ENCODE measurements around the gene NRG3.

Gene NRG3

GRCh38 chr10:82811621-82812020, 936.6 kb downstream of the NRG3 start:
- Histone ChIP-seq H3K4me3 (ENCODE audit: low read depth in 1 of 2, low read length in 2 of 2) (no peak overlapping the region), H3K36me3 (ENCODE audit: control insufficient read depth in 1 of 2, insufficient read depth in 2 of 2, low read length in 2 of 2) (no peaks in the 10 kb centered on the region), H3K9me3 (ENCODE audit: control insufficient read depth in 1 of 2, low read length in 2 of 2) (no peaks in the 10 kb centered on the region), H3K4me1 (ENCODE audit: control insufficient read depth in 1 of 2, insufficient read depth in 2 of 2, low read length in 2 of 2) (peaks cover 0 to 3% of the 10 kb centered on the region in 2 donors), H3K27ac (ENCODE audit: low read depth, low read length) (no peak overlapping the region), H3K9ac (ENCODE audit: low read depth in 1 of 2, low read length in 2 of 2) (no peak overlapping the region), H3K27me3 (ENCODE audit: control insufficient read depth in 1 of 2, insufficient read depth in 2 of 2, low read length in 2 of 2) (no peaks in the 10 kb centered on the region)

DNA sequence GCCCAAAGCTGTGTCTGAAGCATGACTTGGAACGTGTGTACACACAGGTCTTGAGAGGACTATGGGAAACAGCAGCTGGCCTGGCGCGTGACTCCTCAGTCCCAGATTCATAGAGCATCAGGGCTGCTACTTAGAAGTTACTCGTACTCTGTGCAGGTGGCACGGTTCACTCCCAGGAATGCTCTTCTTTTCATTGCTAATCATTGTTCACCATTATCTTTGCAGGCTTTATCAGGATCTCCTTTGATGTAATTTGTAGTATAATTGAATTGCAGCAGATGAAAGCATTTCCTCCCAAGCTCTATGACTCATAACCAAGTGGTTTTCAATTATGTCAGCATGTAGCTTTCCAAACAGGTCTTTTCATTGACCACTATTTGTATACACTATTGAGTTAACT, 938.9 kb downstream of the NRG3 start:
- Histone ChIP-seq H3K4me1 (ENCODE audit: control insufficient read depth in 1 of 2, insufficient read depth in 2 of 2, low read length in 2 of 2) (peaks cover 0 to 3% of the 10 kb centered on the region in 2 donors), H3K36me3 (ENCODE audit: control insufficient read depth in 1 of 2, insufficient read depth in 2 of 2, low read length in 2 of 2) (no peaks in the 10 kb centered on the region), H3K9ac (ENCODE audit: low read depth in 1 of 2, low read length in 2 of 2) (no peak overlapping the region), H3K9me3 (ENCODE audit: control insufficient read depth in 1 of 2, low read length in 2 of 2) (no peaks in the 10 kb centered on the region), H3K27me3 (ENCODE audit: control insufficient read depth in 1 of 2, insufficient read depth in 2 of 2, low read length in 2 of 2) (no peaks in the 10 kb centered on the region), H3K27ac (ENCODE audit: low read depth, low read length) (no peak overlapping the region), H3K4me3 (ENCODE audit: low read depth in 1 of 2, low read length in 2 of 2) (no peak overlapping the region)

- Histone ChIP-seq H3K27me3 (ENCODE audit: control insufficient read depth in 1 of 2, insufficient read depth in 2 of 2, low read length in 2 of 2) (no peaks in the 10 kb centered on the region), H3K4me1 (ENCODE audit: control insufficient read depth in 1 of 2, insufficient read depth in 2 of 2, low read length in 2 of 2) (peaks cover 0 to 3% of the 10 kb centered on the region in 2 donors), H3K9ac (ENCODE audit: low read depth in 1 of 2, low read length in 2 of 2) (no peak overlapping the region), H3K27ac (ENCODE audit: low read depth, low read length) (no peak overlapping the region), H3K4me3 (ENCODE audit: low read depth in 1 of 2, low read length in 2 of 2) (no peak overlapping the region), H3K36me3 (ENCODE audit: control insufficient read depth in 1 of 2, insufficient read depth in 2 of 2, low read length in 2 of 2) (no peaks in the 10 kb centered on the region), H3K9me3 (ENCODE audit: control insufficient read depth in 1 of 2, low read length in 2 of 2) (no peaks in the 10 kb centered on the region)
These were observed 939.6 kb downstream of the NRG3 start for GRCh38 chr10:82814635-82815034.

GRCh38 chr10:82815680-82816079, 940.7 kb downstream of the NRG3 start:
- no peak overlapping the region for H3K4me3 ChIP-seq (ENCODE audit: low read depth in 1 of 2, low read length in 2 of 2)
- no peaks in the 10 kb centered on the region for H3K9me3 ChIP-seq (ENCODE audit: control insufficient read depth in 1 of 2, low read length in 2 of 2)
- peaks cover 0 to 3% of the 10 kb centered on the region in 2 donors for H3K4me1 ChIP-seq (ENCODE audit: control insufficient read depth in 1 of 2, insufficient read depth in 2 of 2, low read length in 2 of 2)
- no peak overlapping the region for H3K9ac ChIP-seq (ENCODE audit: low read depth in 1 of 2, low read length in 2 of 2)
- no peak overlapping the region for H3K27ac ChIP-seq (ENCODE audit: low read depth, low read length)
- H3K27me3 ChIP-seq (ENCODE audit: control insufficient read depth in 1 of 2, insufficient read depth in 2 of 2, low read length in 2 of 2) = no peaks in the 10 kb centered on the region
- no peaks in the 10 kb centered on the region for H3K36me3 ChIP-seq (ENCODE audit: control insufficient read depth in 1 of 2, insufficient read depth in 2 of 2, low read length in 2 of 2)

DNA sequence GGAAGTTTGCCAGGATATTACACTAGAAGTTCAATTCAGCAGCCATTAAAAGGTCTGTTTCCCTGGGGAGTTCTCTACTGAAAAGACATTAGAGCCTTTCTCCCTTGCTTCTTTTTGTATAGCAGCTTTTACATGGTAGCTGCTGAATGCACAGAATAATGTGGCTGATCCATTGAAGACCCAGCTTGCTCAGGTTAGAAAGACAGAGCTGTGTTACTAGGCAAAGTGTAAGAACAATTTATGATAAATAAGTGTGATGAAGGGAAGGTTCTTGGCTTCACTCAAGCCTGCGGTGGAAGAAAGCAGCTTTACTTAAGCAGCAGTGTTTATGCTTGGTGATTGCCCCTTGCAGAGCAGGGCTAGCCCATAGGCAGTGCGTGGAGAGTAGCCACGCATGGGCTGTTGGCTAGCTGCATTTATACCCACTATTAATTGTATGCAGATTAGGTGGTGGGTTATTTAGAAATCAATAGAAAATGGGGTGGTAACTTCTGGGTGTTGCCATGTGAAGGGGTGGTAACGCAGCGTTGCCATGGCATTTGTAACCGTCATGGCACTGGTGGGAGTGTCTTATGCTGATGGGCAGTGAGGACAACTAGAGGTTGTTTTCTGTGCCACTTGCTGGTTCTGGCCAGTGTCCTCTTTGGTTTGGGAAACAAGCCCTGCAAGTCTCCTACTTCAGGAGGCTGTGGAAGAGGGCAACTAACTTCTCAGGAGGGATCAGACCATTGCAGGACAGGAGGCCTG, 942.9 kb downstream of the NRG3 start:
- Histone ChIP-seq H3K4me3 (ENCODE audit: low read depth in 1 of 2, low read length in 2 of 2) (no peak overlapping the region), H3K4me1 (ENCODE audit: control insufficient read depth in 1 of 2, insufficient read depth in 2 of 2, low read length in 2 of 2) (peaks cover 0 to 3% of the 10 kb centered on the region in 2 donors), H3K27ac (ENCODE audit: low read depth, low read length) (no peak overlapping the region), H3K9me3 (ENCODE audit: control insufficient read depth in 1 of 2, low read length in 2 of 2) (no peaks in the 10 kb centered on the region), H3K9ac (ENCODE audit: low read depth in 1 of 2, low read length in 2 of 2) (no peak overlapping the region), H3K27me3 (ENCODE audit: control insufficient read depth in 1 of 2, insufficient read depth in 2 of 2, low read length in 2 of 2) (no peaks in the 10 kb centered on the region), H3K36me3 (ENCODE audit: control insufficient read depth in 1 of 2, insufficient read depth in 2 of 2, low read length in 2 of 2) (no peaks in the 10 kb centered on the region)

DNA sequence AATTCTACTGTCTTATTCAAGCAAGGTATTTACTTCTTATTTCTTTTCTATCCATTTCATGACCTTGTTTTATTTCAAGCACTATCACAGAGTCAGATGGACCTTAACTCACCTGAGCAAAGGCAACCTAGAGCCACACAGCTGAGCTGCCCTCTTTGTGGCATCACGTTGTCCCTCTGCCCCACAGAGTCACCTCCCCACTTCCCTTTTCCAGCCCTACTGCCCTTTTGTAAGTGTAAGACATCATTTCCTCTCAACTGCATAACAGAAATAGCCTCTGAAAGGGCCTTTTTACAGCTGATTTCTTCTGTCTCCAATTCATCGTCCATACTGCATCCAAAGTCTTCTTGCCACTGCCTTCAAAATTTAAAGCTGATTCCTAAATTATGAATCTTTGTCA, 946.0 kb downstream of the NRG3 start:
- H3K36me3 ChIP-seq (ENCODE audit: control insufficient read depth in 1 of 2, insufficient read depth in 2 of 2, low read length in 2 of 2) = no peaks in the 10 kb centered on the region
- H3K9ac ChIP-seq (ENCODE audit: low read depth in 1 of 2, low read length in 2 of 2) = no peak overlapping the region
- no peak overlapping the region for H3K4me3 ChIP-seq (ENCODE audit: low read depth in 1 of 2, low read length in 2 of 2)
- no peaks in the 10 kb centered on the region for H3K9me3 ChIP-seq (ENCODE audit: control insufficient read depth in 1 of 2, low read length in 2 of 2)
- no peaks in the 10 kb centered on the region for H3K4me1 ChIP-seq (ENCODE audit: control insufficient read depth in 1 of 2, insufficient read depth in 2 of 2, low read length in 2 of 2)
- no peak overlapping the region for H3K27ac ChIP-seq (ENCODE audit: low read depth, low read length)
- H3K27me3 ChIP-seq (ENCODE audit: control insufficient read depth in 1 of 2, insufficient read depth in 2 of 2, low read length in 2 of 2) = no peaks in the 10 kb centered on the region

- Histone ChIP-seq H3K4me1 (ENCODE audit: control insufficient read depth in 1 of 2, insufficient read depth in 2 of 2, low read length in 2 of 2) (no peaks in the 10 kb centered on the region), H3K27me3 (ENCODE audit: control insufficient read depth in 1 of 2, insufficient read depth in 2 of 2, low read length in 2 of 2) (no peaks in the 10 kb centered on the region), H3K27ac (ENCODE audit: low read depth, low read length) (no peak overlapping the region)
These were observed 951.1 kb downstream of the NRG3 start for GRCh38 chr10:82826132-82826531.

DNA sequence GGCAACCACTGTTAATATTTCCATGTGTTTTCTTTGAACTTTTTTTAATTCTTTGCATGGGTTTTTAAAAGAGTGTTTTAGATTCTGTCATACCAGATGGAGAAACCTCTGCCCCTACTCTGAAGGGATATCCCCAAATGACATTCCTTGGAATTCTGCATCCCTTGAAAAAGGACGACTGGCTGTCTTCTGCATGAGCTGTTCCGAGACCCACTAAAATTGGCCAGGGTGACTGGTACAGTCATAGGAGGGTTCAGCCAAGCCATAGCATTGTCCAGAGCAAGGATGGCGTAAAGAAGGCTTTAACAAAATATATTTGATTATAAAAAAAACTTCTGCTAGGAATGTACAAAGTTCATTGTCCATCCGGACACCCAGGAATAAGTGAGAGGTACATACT, 952.9 kb downstream of the NRG3 start:
- no peaks in the 10 kb centered on the region for H3K27me3 ChIP-seq (ENCODE audit: control insufficient read depth in 1 of 2, insufficient read depth in 2 of 2, low read length in 2 of 2)
- H3K36me3 ChIP-seq (ENCODE audit: control insufficient read depth in 1 of 2, insufficient read depth in 2 of 2, low read length in 2 of 2) = no peaks in the 10 kb centered on the region
- no peak overlapping the region for H3K9ac ChIP-seq (ENCODE audit: low read depth in 1 of 2, low read length in 2 of 2)
- no peaks in the 10 kb centered on the region for H3K4me1 ChIP-seq (ENCODE audit: control insufficient read depth in 1 of 2, insufficient read depth in 2 of 2, low read length in 2 of 2)
- no peak overlapping the region for H3K4me3 ChIP-seq (ENCODE audit: low read depth in 1 of 2, low read length in 2 of 2)
- no peaks in the 10 kb centered on the region for H3K9me3 ChIP-seq (ENCODE audit: control insufficient read depth in 1 of 2, low read length in 2 of 2)
- H3K27ac ChIP-seq (ENCODE audit: low read depth, low read length) = no peak overlapping the region

More at GRCh38 chr10:82826132-82826531, 951.1 kb downstream of the NRG3 start:
- Histone ChIP-seq H3K36me3 (ENCODE audit: control insufficient read depth in 1 of 2, insufficient read depth in 2 of 2, low read length in 2 of 2) (no peaks in the 10 kb centered on the region), H3K9ac (ENCODE audit: low read depth in 1 of 2, low read length in 2 of 2) (no peak overlapping the region), H3K4me3 (ENCODE audit: low read depth in 1 of 2, low read length in 2 of 2) (no peak overlapping the region), H3K9me3 (ENCODE audit: control insufficient read depth in 1 of 2, low read length in 2 of 2) (no peaks in the 10 kb centered on the region)

DNA sequence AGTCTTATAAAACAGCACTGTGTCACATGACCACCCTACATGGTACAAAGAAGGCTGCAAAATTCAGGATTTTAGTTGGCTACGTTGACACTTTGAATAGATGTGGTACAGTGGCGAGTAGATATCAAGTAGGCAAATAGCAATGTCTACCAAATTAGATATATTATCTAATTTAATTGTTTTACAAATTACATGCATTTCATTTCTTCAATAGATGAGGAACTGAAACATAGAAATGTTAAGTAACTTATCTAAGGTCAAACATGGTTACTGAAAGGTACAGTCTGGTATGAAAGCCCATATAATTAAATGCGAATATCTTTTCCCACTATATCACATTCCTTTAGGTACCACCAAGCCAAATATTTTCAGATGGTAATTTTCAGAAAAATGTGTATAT, 972.2 kb downstream of the NRG3 start:
- peaks cover 0 to 5% of the 10 kb centered on the region in 2 donors for H3K9me3 ChIP-seq (ENCODE audit: control insufficient read depth in 1 of 2, low read length in 2 of 2)
- H3K9ac ChIP-seq (ENCODE audit: low read depth in 1 of 2, low read length in 2 of 2) = no peak overlapping the region
- no peaks in the 10 kb centered on the region for H3K36me3 ChIP-seq (ENCODE audit: control insufficient read depth in 1 of 2, insufficient read depth in 2 of 2, low read length in 2 of 2)
- H3K27ac ChIP-seq (ENCODE audit: low read depth, low read length) = no peak overlapping the region
- H3K4me3 ChIP-seq (ENCODE audit: low read depth in 1 of 2, low read length in 2 of 2) = no peak overlapping the region
- H3K4me1 ChIP-seq (ENCODE audit: control insufficient read depth in 1 of 2, insufficient read depth in 2 of 2, low read length in 2 of 2) = no peaks in the 10 kb centered on the region
- no peaks in the 10 kb centered on the region for H3K27me3 ChIP-seq (ENCODE audit: control insufficient read depth in 1 of 2, insufficient read depth in 2 of 2, low read length in 2 of 2)

DNA sequence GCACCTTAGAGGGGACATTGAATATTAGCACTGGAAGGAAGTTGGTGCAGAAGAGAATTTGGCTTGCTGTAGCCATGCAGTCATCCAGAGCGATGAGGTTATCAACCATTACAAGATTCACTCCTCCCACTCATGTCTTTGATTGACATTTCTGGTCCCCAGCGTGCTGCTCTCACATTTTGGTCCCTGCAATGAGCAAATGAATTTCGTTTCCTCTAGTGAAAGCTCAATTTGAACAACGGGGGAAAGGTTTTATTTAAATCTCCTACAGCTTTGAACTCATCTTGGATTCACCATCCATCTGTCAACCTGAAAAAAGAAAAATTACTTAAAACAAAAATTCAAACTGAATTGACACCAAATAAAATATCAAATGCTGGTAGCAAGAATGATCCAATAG, 975.2 kb downstream of the NRG3 start:
- H3K9ac ChIP-seq (ENCODE audit: low read depth in 1 of 2, low read length in 2 of 2) = no peak overlapping the region
- H3K36me3 ChIP-seq (ENCODE audit: control insufficient read depth in 1 of 2, insufficient read depth in 2 of 2, low read length in 2 of 2) = no peaks in the 10 kb centered on the region
- H3K27me3 ChIP-seq (ENCODE audit: control insufficient read depth in 1 of 2, insufficient read depth in 2 of 2, low read length in 2 of 2) = no peaks in the 10 kb centered on the region
- no peak overlapping the region for H3K27ac ChIP-seq (ENCODE audit: low read depth, low read length)
- peaks cover 0 to 5% of the 10 kb centered on the region in 2 donors for H3K9me3 ChIP-seq (ENCODE audit: control insufficient read depth in 1 of 2, low read length in 2 of 2)
- no peaks in the 10 kb centered on the region for H3K4me1 ChIP-seq (ENCODE audit: control insufficient read depth in 1 of 2, insufficient read depth in 2 of 2, low read length in 2 of 2)
- no peak overlapping the region for H3K4me3 ChIP-seq (ENCODE audit: low read depth in 1 of 2, low read length in 2 of 2)

Data from duodenal mucosa (tissue), 2 donors.